Measurements from ENCODE around the gene GGACT.
"Not testable (repeated sequence)": the region's sequence is repeated elsewhere in the genome, so short reads cannot be mapped to it uniquely, and the experiment has no call there.

Gene GGACT

GRCh38 chr13:100528353-100528752 is 60.2 kb downstream of the GGACT start:
- no peak for DNase-seq

- DNase-seq: no peak
Measured at GRCh38 chr13:100527644-100528043, 60.9 kb downstream of the GGACT start.

- DNase-seq: no peak
Measured at GRCh38 chr13:100526318-100527000, 62.1 kb downstream of the GGACT start.

- DNase-seq: no peak
Measured at GRCh38 chr13:100525453-100526317, 62.9 kb downstream of the GGACT start.

GRCh38 chr13:100524688-100525087 is 63.9 kb downstream of the GGACT start:
- DNase-seq: not testable (repeated sequence)

GRCh38 chr13:100523981-100524386 is 64.6 kb downstream of the GGACT start:
- DNase-seq: no peak

GRCh38 chr13:100523411-100523810 is 65.2 kb downstream of the GGACT start:
- no peak for DNase-seq

GRCh38 chr13:100522618-100523309 is 65.8 kb downstream of the GGACT start:
- no peak for DNase-seq

GRCh38 chr13:100521851-100522617 is 66.6 kb downstream of the GGACT start:
- DNase-seq: no peak

GRCh38 chr13:100520936-100521850 is 67.4 kb downstream of the GGACT start:
- DNase-seq: no peak

GRCh38 chr13:100519626-100520025 is 69.0 kb downstream of the GGACT start:
- DNase-seq: no peak

GRCh38 chr13:100518394-100519062 is 70.1 kb downstream of the GGACT start:
- DNase-seq: no peak

- no peak for DNase-seq
Measured at GRCh38 chr13:100517728-100518127, 70.9 kb downstream of the GGACT start.

- no peak for DNase-seq
Measured at GRCh38 chr13:100517135-100517534, 71.5 kb downstream of the GGACT start.

- no peak for DNase-seq
Measured at GRCh38 chr13:100515410-100515800, 73.2 kb downstream of the GGACT start.

- peak; percentile 86 for DNase-seq
Measured at GRCh38 chr13:100514788-100515409, 73.7 kb downstream of the GGACT start.

- DNase-seq: no peak
Measured at GRCh38 chr13:100513987-100514670, 74.5 kb downstream of the GGACT start.

GRCh38 chr13:100513171-100513570 is 75.4 kb downstream of the GGACT start:
- no peak for DNase-seq

GRCh38 chr13:100512422-100512821 is 76.2 kb downstream of the GGACT start:
- DNase-seq: no peak

GRCh38 chr13:100511466-100511865 is 77.1 kb downstream of the GGACT start:
- DNase-seq: no peak

All from 8988T (cell line).